AG04449 (cell line): ENCODE results near the gene FRYL.
"Not testable (repeated sequence)": the region's sequence is repeated elsewhere in the genome, so short reads cannot be mapped to it uniquely, and the experiment has no call there.

Experiments
- CTCF ChIA-PET: fragments of 350-600 bp; formaldehyde crosslinking; extraction: SDS; loops from one replicate; lab custom pipeline; 2021; ENCODE audit warnings: antibody characterized with exemption; lab: Yijun Ruan, JAX
- POLR2A ChIA-PET: fragments of 400-600, 350-600 bp; formaldehyde crosslinking; extraction: SDS; loops from one replicate; lab custom pipeline; 2020; ENCODE audit warnings: antibody characterized with exemption, inconsistent platforms; lab: Yijun Ruan, JAX
- DNase-seq: peaks from one replicate; pipeline ENCODE4 v3.0.0-alpha.2; 2010; ENCODE audit warnings: low read depth, low spot score
- H3K4me3 ChIP-seq: 2 replicates; pipeline ENCODE4 v1.5.1; 2011; ENCODE audit warnings: low read depth, mild to moderate bottlenecking, control low read depth, low read length
- CTCF ChIP-seq: IDR thresholded peaks from one replicate; pipeline ENCODE4 v1.5.1; 2011; ENCODE audit warnings: mild to moderate bottlenecking, moderate library complexity, low read length, control low read depth, inconsistent platforms; ENCODE audit not compliant: insufficient read depth; ENCODE audit errors: missing control alignments

The FRYL gene

GRCh38 chr4:48462363-48462762 lies 317.7 kb downstream of the FRYL start:
- H3K4me3 ChIP-seq: no peak overlapping the region
- no peak for DNase-seq
- ChIA-PET POLR2A (no interaction called here), CTCF (interaction anchor here (1.3 kb wide), 1 partner anchor 16 kb away, joined by 4 read pairs; no protein-coding TSS in a partner anchor)
- no peak for TF ChIP-seq CTCF

GRCh38 chr4:48461000-48461399 lies 319.1 kb downstream of the FRYL start:
- DNase-seq: no peak
- CTCF ChIA-PET: no interaction called here
- no peak overlapping the region for H3K4me3 ChIP-seq
- no peak for TF ChIP-seq CTCF
- POLR2A ChIA-PET: no interaction called here

GRCh38 chr4:48454591-48454990 lies 325.5 kb downstream of the FRYL start:
- ChIA-PET CTCF (interaction anchor here (0.8 to 1.7 kb wide), 2 partner anchors 8 to 13 kb away, joined by 3 read pairs; no protein-coding TSS in a partner anchor), POLR2A (interaction anchor here (0.6 kb wide), 1 partner anchor 14 kb away, joined by 3 read pairs; no protein-coding TSS in a partner anchor)
- H3K4me3 ChIP-seq: no peak overlapping the region
- DNase-seq: no peak
- no peak for TF ChIP-seq CTCF

GRCh38 chr4:48451656-48452055 lies 328.4 kb downstream of the FRYL start:
- CTCF ChIA-PET: interaction anchor here (0.7 kb wide), 1 partner anchor 94 kb away, joined by 3 read pairs; no protein-coding TSS in a partner anchor
- DNase-seq, H3K4me3 ChIP-seq, POLR2A ChIA-PET: not testable (repeated sequence)

- TF ChIP-seq CTCF: no peak
- no peak for DNase-seq
- ChIA-PET POLR2A (no interaction called here), CTCF (interaction anchor here (0.7 kb wide), 1 partner anchor 95 kb away, joined by 3 read pairs; no protein-coding TSS in a partner anchor)
- no peak overlapping the region for H3K4me3 ChIP-seq
Observed at GRCh38 chr4:48450740-48451139, 329.3 kb downstream of the FRYL start.

GRCh38 chr4:48449151-48449550 lies 330.9 kb downstream of the FRYL start:
- no peak for DNase-seq
- POLR2A ChIA-PET: no interaction called here
- TF ChIP-seq CTCF: no peak
- no peak overlapping the region for H3K4me3 ChIP-seq
- CTCF ChIA-PET: no interaction called here
